ENCODE measurements around the gene GADD45A. TPM values are rescaled to one million over a fixed set of nuclear protein-coding genes. Genes with fewer than 3 reads are reported as not detected.

Gene GADD45A
- total RNA-seq, 1 donor: 54.8 TPM

- TF ChIP-seq CTCF (IDR thresholded peaks at IDR 0.05; ENCODE audit: insufficient read depth, low read depth, low read length): no peak
- no peak overlapping the region for H3K4me3 ChIP-seq (ENCODE audit: low read depth, low read length)
- DNase-seq (ENCODE audit: low read depth): no peak
Measured at GRCh38 chr1:67736750-67737149, 51.7 kb downstream of the GADD45A start.

GRCh38 chr1:67737875-67738274 lies 52.9 kb downstream of the GADD45A start:
- TF ChIP-seq CTCF (IDR thresholded peaks at IDR 0.05; ENCODE audit: insufficient read depth, low read depth, low read length): no peak
- H3K4me3 ChIP-seq (ENCODE audit: low read depth, low read length): no peak overlapping the region
- no peak for DNase-seq (ENCODE audit: low read depth)

Small RNA genes lying within 50 kb of the gene (small RNA-seq; reads per million reads assigned to genes)
- not detected for gene RN7SL392P

Other genes starting within 250 kb of the GADD45A start
- gene GNG12, start 148.3 kb downstream of the GADD45A start, total RNA-seq: 151 and 201 TPM in 2 replicates

Measured in fibroblast of villous mesenchyme (primary cell).